ENCODE measurements around the gene SRRD. TPM values are rescaled to one million over a fixed set of nuclear protein-coding genes. Genes with fewer than 3 reads are reported as not detected.

Gene SRRD
- total RNA-seq, 2 experiments from 2014 or later: 23.1 to 33.0 TPM

GRCh38 chr22:26457661-26458272 is 25.9 kb upstream of the SRRD start:
- Histone ChIP-seq H3K4me1 (ENCODE audit: insufficient read depth, low read length, poor library complexity, severe bottlenecking) (no peaks in the 10 kb centered on the region), H3K27ac (ENCODE audit: low read depth, low read length, poor library complexity, severe bottlenecking) (no peak overlapping the region), H3K9me2 (ENCODE audit: insufficient read depth, low read length) (no peaks in the 10 kb centered on the region), H3K36me3 (ENCODE audit: insufficient read depth, low read length) (peaks cover 90% of the 10 kb centered on the region), H4K20me1 (ENCODE audit: insufficient read depth, low read length) (peaks cover 17% of the 10 kb centered on the region), H3K9me3 (ENCODE audit: low read length) (no peaks in the 10 kb centered on the region), H3K79me2 (ENCODE audit: insufficient read depth, low read depth, low read length) (peaks cover 24% of the 10 kb centered on the region), H2AFZ (ENCODE audit: low read length) (no peak overlapping the region), H3K4me3 (ENCODE audit: low read depth, low read length, poor library complexity, severe bottlenecking) (no peak overlapping the region), H3K4me2 (ENCODE audit: low read length) (no peak overlapping the region)
- ChIA-PET CTCF (ENCODE audit: unreplicated experiment) (no interaction called here), POLR2A (no interaction called here)
- no peak for DNase-seq (ENCODE audit: low spot score)
- TF ChIP-seq CTCF (conservative IDR thresholded peaks at IDR 0.05; ENCODE audit: low read length) (no peak), EZH2phosphoT487 (IDR thresholded peaks at IDR 0.05; ENCODE audit: borderline replicate concordance, low read depth, low read length) (no peak)
- no TSS peak for BruUV-seq (replicated peaks)
- intact Hi-C loops (cut with micrococcal nuclease; ENCODE audit: unreplicated experiment): no loop called here

GRCh38 chr22:26460202-26460601 is 23.5 kb upstream of the SRRD start:
- H3K4me1 ChIP-seq (ENCODE audit: insufficient read depth, low read length, poor library complexity, severe bottlenecking): no peaks in the 10 kb centered on the region
- POLR2A ChIA-PET: no interaction called here
- BruUV-seq (replicated peaks): no TSS peak
- no peaks in the 10 kb centered on the region for H3K9me2 ChIP-seq (ENCODE audit: insufficient read depth, low read length)
- no peak overlapping the region for H3K4me2 ChIP-seq (ENCODE audit: low read length)
- no peak overlapping the region for H3K4me3 ChIP-seq (ENCODE audit: low read depth, low read length, poor library complexity, severe bottlenecking)
- TF ChIP-seq EZH2phosphoT487 (IDR thresholded peaks at IDR 0.05; ENCODE audit: borderline replicate concordance, low read depth, low read length): no peak
- TF ChIP-seq CTCF (conservative IDR thresholded peaks at IDR 0.05; ENCODE audit: low read length): no peak
- no peak overlapping the region for H3K27ac ChIP-seq (ENCODE audit: low read depth, low read length, poor library complexity, severe bottlenecking)
- H2AFZ ChIP-seq (ENCODE audit: low read length): no peak overlapping the region
- H3K9me3 ChIP-seq (ENCODE audit: low read length): no peaks in the 10 kb centered on the region
- H3K79me2 ChIP-seq (ENCODE audit: insufficient read depth, low read depth, low read length): peaks cover 24% of the 10 kb centered on the region
- peaks cover 17% of the 10 kb centered on the region for H4K20me1 ChIP-seq (ENCODE audit: insufficient read depth, low read length)
- CTCF ChIA-PET (ENCODE audit: unreplicated experiment): interaction anchor here (0.8 kb wide), 1 partner anchor 95 kb away, joined by 9 read pairs; no protein-coding TSS in a partner anchor
- intact Hi-C loops (cut with micrococcal nuclease; ENCODE audit: unreplicated experiment): no loop called here
- H3K36me3 ChIP-seq (ENCODE audit: insufficient read depth, low read length): peaks cover 97% of the 10 kb centered on the region
- no peak for DNase-seq (ENCODE audit: low spot score)

GRCh38 chr22:26461188-26461810 is 22.4 kb upstream of the SRRD start:
- H3K9me3 ChIP-seq (ENCODE audit: low read length): no peaks in the 10 kb centered on the region
- DNase-seq (ENCODE audit: low spot score): peak; percentile 41
- ChIA-PET CTCF (ENCODE audit: unreplicated experiment) (interaction anchor here (1.2 kb wide), 1 partner anchor 97 kb away, joined by 4 read pairs; no protein-coding TSS in a partner anchor), POLR2A (interaction anchor here (0.7 kb wide), 1 partner anchor 86 kb away, joined by 3 read pairs; no protein-coding TSS in a partner anchor)
- no peak overlapping the region for H2AFZ ChIP-seq (ENCODE audit: low read length)
- H3K9me2 ChIP-seq (ENCODE audit: insufficient read depth, low read length): no peaks in the 10 kb centered on the region
- peak; percentile 93 for TF ChIP-seq CTCF (conservative IDR thresholded peaks at IDR 0.05; ENCODE audit: low read length)
- TF ChIP-seq EZH2phosphoT487 (IDR thresholded peaks at IDR 0.05; ENCODE audit: borderline replicate concordance, low read depth, low read length): no peak
- H3K4me3 ChIP-seq (ENCODE audit: low read depth, low read length, poor library complexity, severe bottlenecking): no peak overlapping the region
- H3K4me2 ChIP-seq (ENCODE audit: low read length): no peak overlapping the region
- H3K79me2 ChIP-seq (ENCODE audit: insufficient read depth, low read depth, low read length): peaks cover 24% of the 10 kb centered on the region
- intact Hi-C loops (cut with micrococcal nuclease; ENCODE audit: unreplicated experiment): loop anchor here (1.0 kb wide), 2 partner anchors 63 to 97 kb away; no protein-coding TSS in a partner anchor
- BruUV-seq (replicated peaks): no TSS peak
- peaks cover 17% of the 10 kb centered on the region for H4K20me1 ChIP-seq (ENCODE audit: insufficient read depth, low read length)
- peaks cover 99% of the 10 kb centered on the region for H3K36me3 ChIP-seq (ENCODE audit: insufficient read depth, low read length)
- no peaks in the 10 kb centered on the region for H3K4me1 ChIP-seq (ENCODE audit: insufficient read depth, low read length, poor library complexity, severe bottlenecking)
- H3K27ac ChIP-seq (ENCODE audit: low read depth, low read length, poor library complexity, severe bottlenecking): no peak overlapping the region

Measured in OCI-LY7 (cell line).